IMR-90 (cell line): ENCODE results near the gene UNC93A. TPM values are rescaled to one million over a fixed set of nuclear protein-coding genes. Genes with fewer than 3 reads are reported as not detected.
"Not testable (repeated sequence)": the region's sequence is repeated elsewhere in the genome, so short reads cannot be mapped to it uniquely, and the experiment has no call there.

Experiments
- ATAC-seq: fragments of 200-7000 bp; cut with Tn5 transposase; 2 replicates; pipeline ENCODE4 v1.9.1; 2020; ENCODE audit warnings: low read depth, mild to moderate bottlenecking, moderate library complexity
- BruUV-seq: library from RNA; stranded (reverse); fragments of 400-500 nt; replicated peaks from 2 replicates; lab custom pipeline; 2021; lab: Mats Ljungman, UMichigan
- CTCF ChIA-PET: fragments of 300-600 bp; formaldehyde crosslinking; extraction: SDS; loops from one replicate; lab custom pipeline; 2021; ENCODE audit warnings: antibody characterized with exemption; lab: Yijun Ruan, JAX
- POLR2A ChIA-PET: fragments of 300-600 bp; sonication (Branson Sonifier 250); formaldehyde crosslinking; loops from one replicate; lab custom pipeline; 2022; ENCODE audit warnings: antibody characterized with exemption; ENCODE audit not compliant: unreplicated experiment; lab: Charles Lee
- DNase-seq: peaks from one replicate; pipeline ENCODE4 v3.0.0; 2013
- H2AFZ ChIP-seq: replicated peaks from 2 replicates; pipeline ENCODE3; 2013; ENCODE audit warnings: low read length, mild to moderate bottlenecking; ENCODE audit not compliant: poor library complexity
- H2AK5ac ChIP-seq: 2 replicates; pipeline ENCODE4 v1.6.1; 2013; ENCODE audit warnings: low read depth, low read length, inconsistent platforms
- H2AK9ac ChIP-seq: replicated peaks from 2 replicates; pipeline ENCODE3; 2013; ENCODE audit warnings: mild to moderate bottlenecking, low read depth, low read length, moderate library complexity; ENCODE audit not compliant: poor library complexity
- H2BK120ac ChIP-seq: 2 replicates; pipeline ENCODE4 v1.6.1; 2013; ENCODE audit warnings: low read depth, low read length, inconsistent platforms
- H2BK15ac ChIP-seq: 3 replicates; pipeline ENCODE4 v1.6.1; 2013; ENCODE audit warnings: low read depth, low read length, inconsistent platforms
- H2BK20ac ChIP-seq: 2 replicates; pipeline ENCODE4 v1.6.1; 2013; ENCODE audit warnings: low read depth, mild to moderate bottlenecking, inconsistent platforms, low read length, moderate library complexity
- H2BK5ac ChIP-seq: 2 replicates; pipeline ENCODE4 v1.6.1; 2013; ENCODE audit warnings: mild to moderate bottlenecking, low read depth, low read length, inconsistent platforms; ENCODE audit not compliant: poor library complexity, severe bottlenecking
- H3K14ac ChIP-seq: replicated peaks from 2 replicates; pipeline ENCODE4 v1.6.1; 2013; ENCODE audit warnings: low read depth, low read length, inconsistent platforms
- H3K18ac ChIP-seq: 2 replicates; pipeline ENCODE4 v1.6.1; 2013; ENCODE audit warnings: low read depth, low read length, control low read depth
- H3K23ac ChIP-seq: 2 replicates; pipeline ENCODE4 v1.6.1; 2013; ENCODE audit warnings: low read depth, low read length, inconsistent platforms
- H3K27ac ChIP-seq: 2 replicates; pipeline ENCODE4 v1.5.1; 2013; ENCODE audit warnings: mild to moderate bottlenecking, control low read depth, low read length; ENCODE audit not compliant: insufficient read depth
- H3K27me3 ChIP-seq: 2 replicates; pipeline ENCODE4 v1.6.1; 2013; ENCODE audit warnings: low read length; ENCODE audit not compliant: control insufficient read depth, insufficient read depth
- H3K36me3 ChIP-seq: 2 replicates; pipeline ENCODE4 v1.6.1; 2013; ENCODE audit warnings: low read length, mixed read lengths; ENCODE audit not compliant: control insufficient read depth, insufficient read depth
- H3K4ac ChIP-seq: 2 replicates; pipeline ENCODE4 v1.6.1; 2013; ENCODE audit warnings: low read depth, low read length, inconsistent platforms
- H3K4me1 ChIP-seq: 2 replicates; pipeline ENCODE4 v1.6.1; 2013; ENCODE audit warnings: low read length, mixed read lengths; ENCODE audit not compliant: control insufficient read depth, insufficient read depth
- H3K4me2 ChIP-seq: 2 replicates; pipeline ENCODE4 v1.6.1; 2013; ENCODE audit warnings: low read depth, mild to moderate bottlenecking, control low read depth, low read length, moderate library complexity
- H3K4me3 ChIP-seq: 2 replicates; pipeline ENCODE4 v1.5.1; 2013; ENCODE audit warnings: low read depth, mild to moderate bottlenecking, control low read depth, low read length, moderate library complexity; ENCODE audit not compliant: insufficient read depth
- H3K56ac ChIP-seq: 2 replicates; pipeline ENCODE4 v1.6.1; 2013; ENCODE audit warnings: low read length, inconsistent platforms; ENCODE audit not compliant: insufficient read depth; ENCODE audit errors: extremely low read depth
- H3K79me1 ChIP-seq, 2 experiments: 2 replicates each; pipeline ENCODE4 v1.6.1; 2013; ENCODE audit warnings: low read length in 2 of 2, inconsistent platforms in 1 of 2, low read depth in 1 of 2
- H3K9ac ChIP-seq: 2 replicates; pipeline ENCODE4 v1.6.1; 2013; ENCODE audit warnings: low read depth, low read length, control low read depth
- H3K9me1 ChIP-seq: 2 replicates; pipeline ENCODE4 v1.6.1; 2013; ENCODE audit warnings: low read length, inconsistent platforms; ENCODE audit not compliant: insufficient read depth
- H3K9me3 ChIP-seq: 2 replicates; pipeline ENCODE4 v1.6.1; 2013; ENCODE audit warnings: low read length; ENCODE audit not compliant: control insufficient read depth, insufficient read depth
- H4K20me1 ChIP-seq: 2 replicates; pipeline ENCODE4 v1.6.1; 2013; ENCODE audit warnings: low read length, inconsistent platforms; ENCODE audit not compliant: insufficient read depth
- H4K5ac ChIP-seq: 2 replicates; pipeline ENCODE4 v1.6.1; 2013; ENCODE audit warnings: mild to moderate bottlenecking, low read depth, low read length, control low read depth
- H4K8ac ChIP-seq, 2 experiments: 2 replicates each; pipeline ENCODE4 v1.6.1; 2013; ENCODE audit warnings: low read depth in 2 of 2, low read length in 2 of 2, control low read depth in 1 of 2, inconsistent platforms in 1 of 2
- H4K91ac ChIP-seq: 2 replicates; pipeline ENCODE4 v1.6.1; 2013; ENCODE audit warnings: low read depth, low read length, inconsistent platforms; ENCODE audit not compliant: insufficient read depth
- WGBS, 2 experiments: methylation state at CpG; one replicate each; pipeline versions ENCODE4 v1.1.5 to v1.1.7; 2013; ENCODE audit warnings: missing lambda C conversion rate in 2 of 2; ENCODE audit not compliant: insufficient read length in 1 of 2; ENCODE audit errors: extremely low coverage in 2 of 2; 5-methylcytosine and 5-hydroxymethylcytosine counted together
- dilution Hi-C: fragments of 300-500 bp; cut with HindIII; formaldehyde crosslinking; loops from one replicate; pipeline ENCODE4 v1.14.3; 2018; ENCODE audit warnings: low sequenced_read_pairs; ENCODE audit not compliant: unreplicated experiment
- in situ Hi-C: fragments of 300-500 bp; cut with MboI; formaldehyde crosslinking; loops from 3 replicates; pipeline ENCODE4 v1.14.3; 2019; ENCODE audit warnings: low sequenced_read_pairs, inconsistent platforms, mixed read lengths
- intact Hi-C: fragments of 100-400 bp; cut with micrococcal nuclease; formaldehyde crosslinking; loops from 2 replicates; pipeline ENCODE4 v1.10.0; 2022
- polyA plus RNA-seq, 3 experiments: library from polyadenylated mRNA; depleted of rRNA; stranded (reverse); fragments of >200 nt; gene quantifications; 2 replicates each; pipeline ENCODE4 v1.2.3, GENCODE V29; 2012; ENCODE audit warnings: low replicate concordance in 1 of 3
- total RNA-seq: library from RNA; depleted of rRNA; stranded (reverse); fragments of >200 nt; gene quantifications from 2 replicates; pipeline ENCODE4 v1.2.3, GENCODE V29; 2012

The UNC93A gene
- total and polyA plus RNA-seq, 2 of the 4 experiments (the other 2 are of a cell fraction) = not detected

- H3K56ac ChIP-seq, H3K79me1 ChIP-seq, H3K4me2 ChIP-seq, POLR2A ChIA-PET, H3K18ac ChIP-seq, H2BK5ac ChIP-seq, H2AFZ ChIP-seq, DNase-seq, CTCF ChIA-PET, H2BK20ac ChIP-seq, H3K14ac ChIP-seq, H4K91ac ChIP-seq, H3K27ac ChIP-seq, H2AK5ac ChIP-seq, dilution Hi-C loops, H3K4me3 ChIP-seq, H3K27me3 ChIP-seq, H3K9me1 ChIP-seq, H4K20me1 ChIP-seq, H3K36me3 ChIP-seq, H3K23ac ChIP-seq, intact Hi-C loops, H4K8ac ChIP-seq, H3K4ac ChIP-seq, H2AK9ac ChIP-seq, H2BK15ac ChIP-seq, H4K5ac ChIP-seq, BruUV-seq, H3K4me1 ChIP-seq, H2BK120ac ChIP-seq, in situ Hi-C loops, H3K9ac ChIP-seq, ATAC-seq: not testable (repeated sequence)
- peaks cover 35% of the 10 kb centered on the region for H3K9me3 ChIP-seq
- no CpG with 5 or more reads among the region's 14 CpGs for WGBS, 2 experiments
Observed at GRCh38 chr6:167248878-167249455, 42.1 kb upstream of the UNC93A start.
